SJCRH30 (cell line): ENCODE data around the gene SPACA9. TPM values are rescaled to one million over a fixed set of nuclear protein-coding genes. Genes with fewer than 3 reads are reported as not detected.

Experiments used
- DNase-seq, 2 experiments: peaks; one replicate each; pipeline ENCODE4 v3.0.0-alpha.2; 2015 to 2020
- H3K27ac ChIP-seq: fragments of 250-450 bp; sonication (Bioruptor Pico); 2 replicates; pipeline ENCODE4 v1.5.1; 2020; ENCODE audit warnings: mild to moderate bottlenecking, moderate library complexity
- H3K27me3 ChIP-seq: fragments of 250-450 bp; sonication (Bioruptor Pico); 2 replicates; pipeline ENCODE4 v1.5.1; 2020; ENCODE audit warnings: mild to moderate bottlenecking, moderate library complexity
- H3K36me3 ChIP-seq: fragments of 250-450 bp; sonication (Bioruptor Pico); 2 replicates; pipeline ENCODE4 v1.5.1; 2020; ENCODE audit warnings: mild to moderate bottlenecking, moderate library complexity
- H3K4me1 ChIP-seq: fragments of 250-450 bp; sonication (Bioruptor Pico); 2 replicates; pipeline ENCODE4 v1.5.1; 2020; ENCODE audit warnings: mild to moderate bottlenecking, moderate library complexity
- H3K4me3 ChIP-seq: fragments of 250-450 bp; sonication (Bioruptor Pico); 2 replicates; pipeline ENCODE4 v1.5.1; 2020; ENCODE audit warnings: mild to moderate bottlenecking, moderate library complexity
- H3K9me3 ChIP-seq: fragments of 250-450 bp; sonication (Bioruptor Pico); replicated peaks from 2 replicates; pipeline ENCODE4 v1.5.1; 2020; ENCODE audit warnings: mild to moderate bottlenecking, moderate library complexity
- total RNA-seq: library from RNA; depleted of rRNA; stranded (reverse); fragments of >200 nt; shearing (Covaris generic); gene quantifications from 2 replicates; pipeline ENCODE4 v1.2.3, GENCODE V29; 2014; rRNA removed

The SPACA9 gene
- 0.59 and 0.76 TPM in 2 replicates for total RNA-seq

DNA sequence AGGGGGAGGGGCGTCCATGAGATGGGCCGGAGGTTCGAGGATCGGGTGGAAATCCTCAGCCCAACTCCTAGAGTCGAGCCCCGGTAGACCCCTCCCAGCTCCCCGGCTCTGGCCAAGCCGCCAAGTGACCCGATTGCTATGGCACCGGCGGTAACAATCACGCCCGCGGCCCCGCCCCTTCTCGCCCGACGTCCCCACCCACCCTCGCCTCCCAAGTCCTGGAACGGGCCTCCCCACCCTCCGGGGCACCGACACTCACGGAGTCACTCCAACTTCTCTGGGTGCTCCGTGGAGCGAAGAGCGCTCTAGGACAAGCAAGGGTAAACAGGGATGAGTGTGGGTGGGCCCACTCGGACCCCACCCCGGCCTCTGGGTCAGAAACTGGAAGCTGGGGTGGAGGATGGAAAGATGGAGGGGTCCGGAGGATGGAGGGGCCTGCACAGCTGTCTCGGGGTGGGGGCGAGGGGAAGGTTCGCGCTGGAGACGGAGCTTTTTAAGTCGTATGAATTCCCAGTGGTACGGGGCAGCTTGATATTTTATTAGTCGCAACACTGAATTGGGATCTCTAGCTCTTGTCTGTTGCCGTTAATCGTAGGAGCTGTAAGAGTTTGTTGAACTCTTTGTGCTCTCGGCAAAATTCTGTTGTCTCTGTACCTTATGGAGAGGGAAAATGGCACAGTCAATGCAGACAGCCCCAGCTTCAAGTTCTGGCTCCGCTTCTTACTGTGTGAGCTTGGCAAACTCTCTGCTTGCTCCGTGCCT, at the start of gene SPACA9:
Gene SPACA9, plus strand, starts transcription at position 204 of the 762 bp plus-strand sequence. CDS start 5,050 bp downstream, outside the sequence.
- no peaks in the 10 kb centered on the region for H3K9me3 ChIP-seq
- no peaks in the 10 kb centered on the region; the same call in 1 of the 2 replicates for H3K36me3 ChIP-seq
- H3K4me3 ChIP-seq, result peak within 1 kb of the TSS; percentile 94
- DNase-seq, result peak; percentile 67 to 74
- H3K27me3 ChIP-seq, result peaks cover 5% of the 10 kb centered on the region; the same call in 1 of the 2 replicates
- no peaks in the 10 kb centered on the region for H3K4me1 ChIP-seq
- H3K27ac ChIP-seq, result peak within 1 kb of the TSS; percentile 18; the same call in 1 of the 2 replicates

DNA sequence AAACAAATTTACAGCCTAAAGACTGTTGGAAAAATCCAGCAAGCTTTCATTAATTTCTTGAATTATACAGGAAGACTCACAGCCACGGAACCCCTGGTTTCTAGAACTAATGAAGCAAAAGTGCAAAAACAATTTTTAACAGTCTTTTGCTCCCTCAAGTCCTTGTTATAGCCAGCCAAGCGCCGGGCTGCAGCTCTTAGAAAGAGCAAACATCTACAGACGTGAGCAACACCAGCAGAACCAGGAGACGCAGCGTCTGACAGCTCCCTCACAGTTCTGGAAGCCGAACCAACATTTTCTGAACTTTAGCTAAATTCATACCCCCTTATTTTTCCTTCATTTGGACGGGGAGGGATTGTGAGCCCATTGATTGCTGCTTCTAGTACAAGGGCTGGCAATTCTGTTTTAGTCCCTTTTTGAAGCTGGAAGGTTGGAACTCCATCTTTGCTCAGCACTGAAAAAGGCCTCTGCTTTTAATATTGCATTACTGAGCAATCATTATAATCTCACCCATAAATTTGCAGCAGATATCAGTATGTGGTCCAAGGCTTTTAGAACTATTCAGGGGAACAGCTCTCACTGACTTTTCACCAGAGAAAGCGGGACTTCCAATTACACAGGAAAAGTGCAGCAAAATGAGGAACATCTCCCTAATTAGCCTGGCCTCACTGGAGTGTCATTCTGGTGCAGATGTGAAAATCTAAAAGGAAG, 46.4 kb upstream of the SPACA9 start:
- DNase-seq, result no peak
- no peak overlapping the region for H3K4me3 ChIP-seq
- H3K27me3 ChIP-seq, result peaks cover 28% of the 10 kb centered on the region
- no peaks in the 10 kb centered on the region for H3K4me1 ChIP-seq
- H3K27ac ChIP-seq, result no peak overlapping the region
- H3K36me3 ChIP-seq, result no peaks in the 10 kb centered on the region
- H3K9me3 ChIP-seq, result no peaks in the 10 kb centered on the region

DNA sequence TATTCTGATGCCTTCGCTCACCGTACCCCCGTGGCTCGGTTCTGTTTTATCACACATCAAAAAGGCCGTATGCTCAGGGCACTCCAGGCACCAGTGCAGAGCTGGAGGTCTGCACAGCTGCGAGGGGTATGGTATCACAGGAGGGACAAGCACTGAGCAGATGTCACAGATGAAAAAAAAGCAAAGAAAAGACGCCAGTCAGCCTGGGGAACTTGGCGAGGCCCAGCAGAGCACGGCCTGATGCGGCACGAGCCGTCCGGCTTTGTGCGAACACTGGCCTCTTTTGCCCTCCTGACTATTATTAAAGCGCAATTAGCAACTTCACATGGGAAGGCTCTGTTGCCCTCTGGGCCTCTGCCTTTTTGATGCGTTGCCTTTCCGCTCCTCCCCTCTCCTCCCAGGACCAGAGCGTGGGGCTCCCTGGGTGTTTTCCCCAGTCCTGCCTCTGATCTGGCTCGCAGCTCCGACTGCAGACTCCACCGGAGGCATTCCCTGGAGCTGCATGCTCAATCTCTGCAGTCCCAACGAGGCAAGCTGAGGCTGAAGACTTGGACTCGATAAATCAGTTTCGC, 45.1 kb upstream of the SPACA9 start:
- Histone ChIP-seq H3K4me1 (no peaks in the 10 kb centered on the region), H3K27ac (no peak overlapping the region), H3K27me3 (peaks cover 28% of the 10 kb centered on the region), H3K36me3 (no peaks in the 10 kb centered on the region), H3K9me3 (no peaks in the 10 kb centered on the region), H3K4me3 (no peak overlapping the region)
- DNase-seq, result peak in 1 of 2 experiments; percentile 14

DNA sequence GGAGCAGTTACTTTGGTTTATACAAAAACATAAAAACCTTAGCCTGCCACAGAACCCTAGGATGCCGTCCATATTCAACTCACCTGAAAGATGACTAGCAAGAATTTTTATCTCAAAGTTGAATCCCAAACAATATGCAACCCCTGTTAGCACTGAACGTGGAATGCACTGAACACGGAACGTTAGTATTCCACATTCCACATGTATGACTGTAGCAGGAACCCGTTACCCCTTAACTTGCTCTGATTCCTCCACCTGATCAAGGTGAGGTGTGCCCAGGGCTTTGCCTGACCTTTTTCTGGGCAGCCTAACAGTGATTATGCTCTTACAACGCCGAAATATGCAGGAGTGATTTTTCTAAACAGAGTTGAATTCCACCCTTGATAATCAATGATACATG, 44.4 kb upstream of the SPACA9 start:
- no peaks in the 10 kb centered on the region for H3K4me1 ChIP-seq
- no peak overlapping the region for H3K4me3 ChIP-seq
- H3K9me3 ChIP-seq, result no peaks in the 10 kb centered on the region
- no peaks in the 10 kb centered on the region for H3K36me3 ChIP-seq
- H3K27ac ChIP-seq, result no peak overlapping the region
- DNase-seq, result no peak
- peaks cover 33% of the 10 kb centered on the region for H3K27me3 ChIP-seq

DNA sequence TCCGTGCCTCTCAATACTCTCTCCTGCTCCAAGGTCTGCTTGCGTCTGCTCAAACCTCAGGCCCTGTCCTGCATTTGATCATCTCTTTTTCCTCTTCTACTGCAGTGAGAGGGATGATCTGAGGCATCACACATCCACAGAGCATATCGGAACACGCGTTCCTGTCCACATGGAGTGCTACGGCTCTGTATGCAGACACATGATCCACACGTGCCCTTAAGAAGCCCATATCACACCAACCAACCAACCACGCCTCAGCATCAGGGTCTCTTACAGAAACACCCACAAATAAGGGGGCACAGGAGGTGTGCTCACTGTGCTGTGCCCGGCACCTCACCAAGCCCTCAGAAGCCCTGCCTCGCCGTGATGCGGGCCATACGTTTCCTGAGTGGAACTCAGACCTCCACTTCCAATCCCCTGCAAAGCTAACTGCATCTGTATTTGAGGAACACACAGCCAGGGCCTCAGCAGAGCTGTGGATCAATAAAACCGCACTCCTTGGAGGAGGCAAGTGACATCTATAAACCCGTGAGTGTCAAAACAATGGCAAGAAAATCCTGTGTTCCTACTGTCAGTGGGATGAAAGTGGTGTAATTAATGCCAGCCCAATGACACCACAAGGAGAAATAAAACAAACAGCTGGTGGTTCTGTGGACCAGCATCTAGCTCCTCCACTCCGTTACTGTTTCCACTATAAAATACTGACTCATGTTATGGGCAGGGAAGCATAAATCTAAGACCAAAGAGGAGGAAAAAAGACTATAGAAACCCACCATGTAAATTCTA, 41.0 kb upstream of the SPACA9 start:
- Histone ChIP-seq H3K27me3 (peaks cover 28% of the 10 kb centered on the region), H3K9me3 (no peaks in the 10 kb centered on the region), H3K4me1 (no peaks in the 10 kb centered on the region), H3K36me3 (no peaks in the 10 kb centered on the region), H3K27ac (no peak overlapping the region), H3K4me3 (no peak overlapping the region)
- no peak for DNase-seq

DNA sequence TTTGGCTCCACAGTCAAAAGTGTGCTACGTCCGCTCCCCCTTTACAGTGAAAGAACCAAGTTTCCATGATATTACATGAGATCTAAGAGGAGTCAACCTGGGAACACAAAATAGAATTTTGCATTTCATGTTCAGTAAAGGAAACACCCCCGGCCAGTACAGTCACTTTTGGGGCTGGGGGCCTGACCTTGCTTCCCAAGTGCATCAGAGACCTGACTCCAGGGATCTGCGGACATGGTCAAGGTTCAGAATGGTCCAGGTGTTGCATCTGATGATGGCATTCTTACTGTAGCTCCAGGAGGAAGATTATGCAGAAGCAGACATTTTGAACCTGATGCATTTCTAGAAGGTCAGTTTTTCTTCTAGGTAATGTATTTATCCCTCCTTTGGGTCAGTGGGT, 40.4 kb upstream of the SPACA9 start:
- DNase-seq, result no peak
- Histone ChIP-seq H3K9me3 (no peaks in the 10 kb centered on the region), H3K27me3 (peaks cover 25% of the 10 kb centered on the region)

DNA sequence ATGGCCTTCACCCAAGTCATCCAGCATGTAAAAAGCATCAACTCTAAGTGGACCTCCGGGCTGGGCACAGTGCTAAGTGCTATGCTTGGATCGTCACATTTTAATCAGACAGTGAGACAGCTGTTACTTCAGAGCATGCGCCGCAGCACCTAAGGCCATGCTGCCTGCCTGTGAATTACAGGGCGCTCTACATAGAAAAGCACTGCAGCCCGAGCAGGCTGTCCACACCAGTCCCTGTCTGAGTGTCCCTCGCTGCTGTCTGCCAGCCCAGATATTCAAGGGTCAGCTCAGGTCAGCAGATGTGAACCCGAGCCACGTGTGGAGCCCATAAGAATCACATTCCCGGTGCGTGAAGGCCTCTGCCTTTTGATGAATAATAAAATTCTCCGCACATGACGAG, 37.7 kb upstream of the SPACA9 start:
- Histone ChIP-seq H3K36me3 (no peaks in the 10 kb centered on the region), H3K27ac (no peak overlapping the region), H3K4me1 (no peaks in the 10 kb centered on the region), H3K9me3 (no peaks in the 10 kb centered on the region), H3K27me3 (peaks cover 20% of the 10 kb centered on the region), H3K4me3 (no peak overlapping the region)
- DNase-seq, result peak in 1 of 2 experiments; percentile 18

More for the DNA sequence above, 40.4 kb upstream of the SPACA9 start:
- Histone ChIP-seq H3K27ac (no peak overlapping the region), H3K4me1 (no peaks in the 10 kb centered on the region), H3K36me3 (no peaks in the 10 kb centered on the region), H3K4me3 (no peak overlapping the region)

DNA sequence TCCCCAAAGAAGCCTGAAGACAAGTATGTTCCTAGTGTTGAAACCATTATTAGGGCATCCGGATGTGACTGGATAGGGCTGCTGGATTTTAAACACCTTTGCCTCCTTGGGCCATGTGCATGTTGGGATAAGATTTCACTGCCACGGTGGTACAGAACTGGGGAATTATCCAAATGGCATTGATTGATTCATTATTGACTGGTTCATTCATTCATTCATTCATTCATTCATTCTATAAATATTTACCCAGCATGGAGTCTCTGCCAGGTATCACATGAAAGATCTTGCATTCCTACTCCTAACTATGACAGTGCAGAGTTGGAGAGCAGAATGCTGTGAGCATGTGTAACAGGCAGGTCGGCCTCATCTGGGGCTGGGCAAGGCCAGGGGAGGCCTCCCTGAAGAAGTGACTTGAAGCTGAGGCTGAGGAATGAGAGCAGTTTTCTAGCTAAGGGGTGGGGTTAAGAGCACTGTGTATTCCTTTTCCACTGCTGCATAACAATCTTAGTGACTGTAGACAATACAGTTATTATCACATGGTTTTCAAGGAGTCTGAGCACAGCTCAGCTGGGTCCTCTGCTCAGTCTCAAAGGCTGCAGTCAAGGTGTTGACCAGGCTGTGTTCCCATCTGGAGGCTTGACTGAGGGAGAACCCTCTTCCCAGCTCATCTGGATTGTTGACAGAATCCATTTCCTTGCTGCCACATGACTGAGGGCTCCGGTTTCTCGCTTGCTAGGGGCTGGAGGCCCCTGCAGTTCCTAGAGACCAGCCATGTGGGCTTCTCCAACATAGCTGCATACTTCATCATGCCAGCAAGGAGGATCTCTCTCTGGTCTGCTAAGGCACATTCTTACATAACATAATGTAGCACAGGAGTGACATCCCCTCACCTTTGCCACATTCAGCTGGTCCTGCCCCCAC, 36.3 kb upstream of the SPACA9 start:
- DNase-seq, result no peak
- Histone ChIP-seq H3K4me1 (no peaks in the 10 kb centered on the region), H3K4me3 (no peak overlapping the region), H3K36me3 (no peaks in the 10 kb centered on the region), H3K9me3 (no peaks in the 10 kb centered on the region), H3K27ac (no peak overlapping the region), H3K27me3 (peaks cover 20% of the 10 kb centered on the region)

DNA sequence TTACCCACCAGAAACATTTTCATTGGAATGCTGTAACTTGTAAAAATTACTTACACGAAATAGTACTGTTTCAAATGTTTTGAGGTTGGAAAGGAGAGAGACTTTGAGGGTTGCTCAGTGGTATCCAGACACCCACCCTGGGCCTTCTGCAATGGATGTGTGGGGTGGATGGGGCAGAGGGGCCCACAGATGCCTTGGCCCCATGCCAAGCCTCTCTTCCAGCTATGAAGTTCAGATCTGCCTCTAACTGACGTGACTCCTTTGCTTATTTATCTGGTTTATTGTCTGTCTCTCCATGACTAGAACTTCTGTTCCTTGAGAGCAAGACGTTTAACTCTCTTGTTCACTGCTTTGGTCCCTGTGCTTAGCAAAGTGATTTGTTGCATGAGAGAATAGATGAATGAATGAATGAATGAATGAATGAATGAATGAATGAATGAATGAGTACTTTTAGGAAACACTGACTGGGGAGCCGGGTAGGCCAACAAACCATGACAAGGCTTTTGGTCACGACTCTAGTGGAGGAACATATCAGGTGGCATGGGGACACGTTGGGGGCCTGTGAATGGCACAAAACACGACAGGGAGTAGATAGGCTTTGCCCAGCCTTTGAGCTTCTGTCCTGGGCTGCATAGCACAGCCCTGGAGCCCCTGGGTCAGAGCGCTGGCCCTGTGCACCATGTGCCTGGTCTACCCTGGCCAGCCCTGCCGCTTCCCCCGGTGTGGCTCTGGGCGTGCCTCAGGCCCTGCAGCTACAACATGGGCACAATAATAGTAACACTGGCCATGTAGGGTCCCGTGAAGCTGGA, 32.4 kb upstream of the SPACA9 start:
- H3K4me1 ChIP-seq, result no peaks in the 10 kb centered on the region
- no peak overlapping the region for H3K27ac ChIP-seq
- H3K27me3 ChIP-seq, result peaks cover 15% of the 10 kb centered on the region
- no peaks in the 10 kb centered on the region for H3K9me3 ChIP-seq
- H3K36me3 ChIP-seq, result no peaks in the 10 kb centered on the region
- DNase-seq, result no peak
- no peak overlapping the region for H3K4me3 ChIP-seq

DNA sequence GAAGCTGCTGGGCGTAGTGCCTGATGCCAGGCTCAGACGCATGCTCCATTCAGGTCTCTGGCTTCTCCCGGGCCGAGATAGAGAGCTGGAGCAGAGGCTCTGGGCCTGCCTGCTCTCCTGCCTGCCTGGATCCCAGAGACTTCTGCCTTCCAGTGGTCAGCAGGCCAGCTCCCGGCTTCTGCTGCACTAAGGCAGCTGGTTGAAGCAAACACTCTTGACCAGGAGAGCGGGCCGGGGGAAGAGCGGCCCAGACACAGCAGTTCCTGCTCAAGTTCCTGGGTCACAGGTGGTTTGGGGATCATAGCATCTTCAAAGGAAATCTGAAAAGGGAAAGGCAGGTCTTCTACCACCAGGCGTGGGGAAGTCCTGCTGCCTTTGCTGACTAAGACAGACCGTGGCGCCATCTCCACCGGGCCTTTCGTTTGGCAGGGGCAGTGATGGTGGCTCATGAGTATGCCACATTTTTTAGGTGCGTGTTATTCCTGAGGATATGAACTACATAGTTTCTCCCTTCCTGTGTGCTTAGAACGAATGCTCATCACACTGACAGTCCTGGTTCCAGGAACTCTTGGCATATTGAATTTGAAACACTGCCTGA, 31.7 kb upstream of the SPACA9 start:
- H3K27me3 ChIP-seq, result peaks cover 12% of the 10 kb centered on the region
- H3K27ac ChIP-seq, result no peak overlapping the region
- H3K36me3 ChIP-seq, result no peaks in the 10 kb centered on the region
- no peak for DNase-seq
- H3K9me3 ChIP-seq, result no peaks in the 10 kb centered on the region
- no peaks in the 10 kb centered on the region for H3K4me1 ChIP-seq
- no peak overlapping the region for H3K4me3 ChIP-seq

DNA sequence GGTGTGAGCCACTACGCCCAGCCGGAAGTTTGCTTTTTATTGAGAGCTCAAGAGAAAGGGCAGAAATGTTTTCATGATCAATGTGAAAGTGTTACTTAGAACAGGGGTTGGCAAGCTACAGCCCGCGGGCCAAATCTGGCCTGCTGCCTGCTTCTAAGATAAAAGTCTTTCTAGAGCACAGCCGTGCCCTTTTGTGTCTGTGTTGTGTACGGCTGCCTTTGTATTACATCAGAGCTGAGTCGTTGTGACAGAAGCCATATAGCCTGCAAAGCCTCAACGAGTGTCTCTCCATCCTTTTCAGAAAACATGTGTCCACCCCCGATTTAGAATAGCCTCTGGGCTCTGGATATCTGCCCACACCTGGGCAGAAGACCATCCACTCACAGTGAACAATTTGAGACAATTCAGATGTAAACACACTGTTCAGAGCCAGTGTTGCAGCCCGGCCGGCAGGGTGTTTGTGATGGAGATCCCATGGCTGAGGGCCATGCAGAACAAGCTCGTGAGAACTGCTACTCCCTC, 29.5 kb upstream of the SPACA9 start:
- no peaks in the 10 kb centered on the region for H3K9me3 ChIP-seq
- no peak overlapping the region for H3K4me3 ChIP-seq
- no peak for DNase-seq
- peaks cover 7% of the 10 kb centered on the region for H3K27me3 ChIP-seq
- H3K36me3 ChIP-seq, result no peaks in the 10 kb centered on the region
- H3K4me1 ChIP-seq, result no peaks in the 10 kb centered on the region
- no peak overlapping the region for H3K27ac ChIP-seq

DNA sequence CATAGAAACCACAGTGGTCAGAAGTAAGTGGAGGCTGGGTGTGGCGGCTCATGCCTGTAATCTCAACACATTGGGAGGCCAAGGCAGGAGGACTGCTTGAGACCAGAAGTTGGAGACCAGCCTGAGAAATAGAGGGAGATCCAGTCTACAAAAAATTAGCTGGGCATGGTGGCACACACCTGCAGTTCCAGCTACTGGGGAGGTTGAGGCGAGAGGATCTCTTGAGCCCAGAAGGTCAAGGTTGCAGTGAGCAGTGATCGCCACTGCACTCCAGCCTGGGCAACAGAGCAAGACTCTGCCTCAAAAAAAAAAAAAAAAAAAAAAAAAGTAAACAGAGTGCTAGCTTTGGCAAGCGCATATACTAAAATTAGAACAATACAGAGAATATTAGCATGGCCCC, 25.2 kb upstream of the SPACA9 start:
- no peaks in the 10 kb centered on the region for H3K4me1 ChIP-seq
- DNase-seq, result no peak
- H3K27me3 ChIP-seq, result peaks cover 40% of the 10 kb centered on the region
- H3K27ac ChIP-seq, result no peak overlapping the region
- H3K9me3 ChIP-seq, result no peaks in the 10 kb centered on the region
- H3K4me3 ChIP-seq, result no peak overlapping the region
- H3K36me3 ChIP-seq, result no peaks in the 10 kb centered on the region

DNA sequence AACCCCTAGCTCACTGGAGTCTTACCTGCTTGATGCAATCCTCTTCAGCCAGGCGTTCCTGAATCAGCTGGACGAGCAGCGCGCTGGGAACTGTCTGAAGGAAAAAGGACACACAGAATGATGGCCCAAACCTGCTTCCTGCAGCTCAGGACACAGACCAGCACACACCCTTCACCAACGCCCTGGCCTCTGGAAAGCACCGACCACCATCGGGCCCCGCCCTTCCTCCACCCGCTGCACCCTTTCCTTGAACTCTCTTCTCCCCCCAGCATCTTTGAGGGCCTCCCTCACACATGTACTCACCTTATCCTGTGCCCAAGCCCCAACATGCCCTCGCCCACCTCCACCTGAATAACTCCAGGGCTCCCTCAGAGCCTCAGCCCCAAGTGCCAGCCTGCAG, 23.9 kb upstream of the SPACA9 start:
- Histone ChIP-seq H3K9me3 (no peaks in the 10 kb centered on the region), H3K27ac (no peak overlapping the region), H3K36me3 (no peaks in the 10 kb centered on the region), H3K4me1 (no peaks in the 10 kb centered on the region), H3K4me3 (no peak overlapping the region), H3K27me3 (peaks cover 43% of the 10 kb centered on the region)
- DNase-seq, result no peak
